Measurements from ENCODE around the gene PTCHD1. TPM values are rescaled to one million over a fixed set of nuclear protein-coding genes. Genes with fewer than 3 reads are reported as not detected.

PTCHD1 gene
- total RNA-seq, 1 experiment from 2014 or later, result not detected

DNA sequence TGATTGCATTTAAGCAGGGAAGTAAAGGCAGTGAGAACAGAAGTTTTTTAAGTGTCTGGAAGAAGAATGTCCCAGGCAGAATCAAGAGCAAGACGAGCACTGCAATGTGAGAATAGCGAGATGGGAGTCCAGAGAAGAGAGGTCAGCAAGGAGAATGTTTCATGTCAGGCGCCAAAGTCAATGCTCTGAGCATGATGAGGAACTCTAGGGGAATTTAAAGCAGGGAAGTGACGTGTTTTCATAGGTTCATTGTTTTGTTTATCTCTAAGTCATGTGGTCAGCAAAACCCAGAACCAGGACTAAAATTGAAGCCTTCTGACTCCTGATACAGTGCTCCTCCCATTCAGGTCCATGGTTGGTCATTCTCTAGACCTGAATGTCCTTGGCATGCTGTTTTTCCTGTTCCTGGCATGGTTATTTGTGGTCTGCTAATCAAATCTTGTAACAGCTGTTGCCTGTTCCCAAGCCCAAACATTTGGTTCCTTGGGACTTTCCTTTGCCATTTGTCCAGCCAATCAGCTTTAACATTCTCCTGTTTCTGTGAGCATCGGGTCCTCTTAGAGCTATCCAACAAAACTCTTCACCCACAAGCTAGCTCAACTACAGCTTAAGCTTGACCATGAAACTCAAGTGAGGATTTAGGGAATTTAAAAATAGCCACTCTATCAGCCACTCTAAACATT, 37.7 kb downstream of the PTCHD1 start:
- Histone ChIP-seq H4K20me1 (ENCODE audit: insufficient read depth) (no peaks in the 10 kb centered on the region), H3K4me2 (ENCODE audit: low read length) (no peak overlapping the region), H3K79me2 (ENCODE audit: insufficient read depth, low read length) (no peaks in the 10 kb centered on the region), H3K4me3 (replicated peaks in 1 of 2; ENCODE audit: low read depth in 1 of 2, low read length in 2 of 2) (no peak overlapping the region), H3K4me1 (ENCODE audit: control insufficient read depth in 1 of 2, insufficient read depth in 2 of 2, low read length in 2 of 2) (no peaks in the 10 kb centered on the region), H3K27ac (ENCODE audit: low read depth, low read length) (no peak overlapping the region), H3K27me3 (ENCODE audit: insufficient read depth, low read length) (peaks cover 27% of the 10 kb centered on the region), H3K9me2 (ENCODE audit: insufficient read depth) (no peaks in the 10 kb centered on the region), H3K36me3 (ENCODE audit: control insufficient read depth in 1 of 2, insufficient read depth in 2 of 2, low read length in 2 of 2) (no peaks in the 10 kb centered on the region), H3K9me3 (ENCODE audit: control insufficient read depth in 1 of 2, insufficient read depth in 1 of 2, low read depth in 1 of 2, low read length in 2 of 2) (no peaks in the 10 kb centered on the region), H3K9ac (ENCODE audit: low read length) (no peak overlapping the region), H2AFZ (ENCODE audit: low read depth, low read length, poor library complexity, severe bottlenecking) (no peak overlapping the region)
- ATAC-seq (no peak), DNase-seq (ENCODE audit: low read depth, low spot score) (no peak)
- TF ChIP-seq CBX3 (IDR thresholded peaks at IDR 0.05; ENCODE audit: low read depth) (no peak), ELF1 (IDR thresholded peaks at IDR 0.05; ENCODE audit: borderline replicate concordance, low read depth) (no peak)
- TF ChIP-seq, protein P1, sequence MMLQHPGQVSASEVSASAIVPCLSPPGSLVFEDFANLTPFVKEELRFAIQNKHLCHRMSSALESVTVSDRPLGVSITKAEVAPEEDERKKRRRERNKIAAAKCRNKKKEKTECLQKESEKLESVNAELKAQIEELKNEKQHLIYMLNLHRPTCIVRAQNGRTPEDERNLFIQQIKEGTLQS (IDR thresholded peaks at IDR 0.05), result no peak
- no TSS peak for BruUV-seq (replicated peaks)
- intact Hi-C loops (cut with micrococcal nuclease), result no loop called here
- POLR2A ChIA-PET, result no interaction called here
- RAD21 ChIA-PET (ENCODE audit: low non-redundant PET in 1 of 2, low total read pairs in 2 of 2, uncharacterized antibody in 2 of 2, unreplicated experiment in 2 of 2), result no interaction called here
- CTCF ChIA-PET, result no interaction called here

DNA sequence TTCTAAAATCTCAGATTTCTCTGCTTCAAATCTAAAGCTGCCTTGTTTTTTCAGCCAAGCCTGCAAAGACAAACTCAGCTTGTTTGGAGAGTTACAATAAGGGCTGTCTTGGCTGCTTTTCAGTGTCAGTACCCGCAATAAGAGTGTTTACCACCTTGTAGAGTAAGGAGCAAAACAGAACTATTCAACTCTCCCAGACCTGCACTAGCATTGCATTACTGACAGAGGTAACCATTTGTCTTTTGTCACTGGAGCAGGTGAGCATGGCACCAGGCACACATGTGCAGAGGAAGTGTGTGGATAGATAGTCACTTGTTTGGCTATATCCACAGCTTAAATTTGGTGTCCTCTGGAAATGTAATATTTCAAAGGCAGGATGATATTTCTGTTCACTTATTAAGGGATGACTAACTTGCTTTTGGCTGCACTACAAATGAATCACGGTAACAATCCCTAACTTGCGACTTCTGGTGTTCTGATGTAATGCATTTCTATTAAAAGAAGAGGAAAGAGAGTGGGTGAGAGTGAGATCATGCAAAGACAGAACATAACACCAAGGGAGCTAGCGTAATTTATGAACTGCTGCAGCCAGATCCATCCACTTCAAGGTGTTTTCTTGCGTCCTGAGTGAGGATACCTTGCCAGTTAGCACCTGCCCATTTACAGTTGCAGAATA, 38.6 kb downstream of the PTCHD1 start:
- ChIA-PET POLR2A (no interaction called here), CTCF (no interaction called here), RAD21 (ENCODE audit: low non-redundant PET in 1 of 2, low total read pairs in 2 of 2, uncharacterized antibody in 2 of 2, unreplicated experiment in 2 of 2) (no interaction called here)
- Histone ChIP-seq H4K20me1 (ENCODE audit: insufficient read depth) (no peaks in the 10 kb centered on the region), H3K27ac (ENCODE audit: low read depth, low read length) (no peak overlapping the region), H3K4me1 (ENCODE audit: control insufficient read depth in 1 of 2, insufficient read depth in 2 of 2, low read length in 2 of 2) (no peaks in the 10 kb centered on the region), H3K9me3 (ENCODE audit: control insufficient read depth in 1 of 2, insufficient read depth in 1 of 2, low read depth in 1 of 2, low read length in 2 of 2) (no peaks in the 10 kb centered on the region), H3K4me2 (ENCODE audit: low read length) (no peak overlapping the region), H3K9ac (ENCODE audit: low read length) (no peak overlapping the region), H3K79me2 (ENCODE audit: insufficient read depth, low read length) (no peaks in the 10 kb centered on the region), H3K4me3 (replicated peaks in 1 of 2; ENCODE audit: low read depth in 1 of 2, low read length in 2 of 2) (no peak overlapping the region), H3K9me2 (ENCODE audit: insufficient read depth) (no peaks in the 10 kb centered on the region), H3K36me3 (ENCODE audit: control insufficient read depth in 1 of 2, insufficient read depth in 2 of 2, low read length in 2 of 2) (no peaks in the 10 kb centered on the region), H3K27me3 (ENCODE audit: insufficient read depth, low read length) (peaks cover 27% of the 10 kb centered on the region), H2AFZ (ENCODE audit: low read depth, low read length, poor library complexity, severe bottlenecking) (no peak overlapping the region)
- BruUV-seq (replicated peaks), result no TSS peak
- intact Hi-C loops (cut with micrococcal nuclease), result no loop called here
- ATAC-seq (no peak), DNase-seq (ENCODE audit: low read depth, low spot score) (no peak)
- no peak for TF ChIP-seq ZNF274 (IDR thresholded peaks at IDR 0.05; ENCODE audit: low read depth, low read length)
- TF ChIP-seq EGR1 (IDR thresholded peaks at IDR 0.05; ENCODE audit: low read depth), result no peak
- no peak for TF ChIP-seq FOSL1 (IDR thresholded peaks at IDR 0.05; ENCODE audit: low read depth)
- no peak for TF ChIP-seq CEBPB (IDR thresholded peaks at IDR 0.05; ENCODE audit: low read depth)
- TF ChIP-seq SIN3A (IDR thresholded peaks at IDR 0.05; ENCODE audit: low read depth), result no peak
- no peak for TF ChIP-seq YY1 (IDR thresholded peaks at IDR 0.05; ENCODE audit: extremely low read depth, insufficient replicate concordance, low read depth, low read length)
- TF ChIP-seq ELF1 (IDR thresholded peaks at IDR 0.05; ENCODE audit: borderline replicate concordance, low read depth), result no peak
- TF ChIP-seq SP1 (IDR thresholded peaks at IDR 0.05; ENCODE audit: low read depth), result no peak
- no peak for TF ChIP-seq SRF (IDR thresholded peaks at IDR 0.05; ENCODE audit: low read depth)
- no peak for TF ChIP-seq POLR2A (IDR thresholded peaks at IDR 0.05; ENCODE audit: borderline replicate concordance, extremely low read depth, insufficient read depth, insufficient read length)
- TF ChIP-seq EZH2phosphoT487 (IDR thresholded peaks at IDR 0.05; ENCODE audit: borderline replicate concordance), result no peak
